HG03469 (cell line): Measurements from ENCODE around the gene KLHL26.
"Not testable (repeated sequence)": the region's sequence is repeated elsewhere in the genome, so short reads cannot be mapped to it uniquely, and the experiment has no call there.

Experiments
- ATAC-seq: cut with Tn5 transposase; IDR thresholded peaks from one replicate; pipeline ENCODE4 v1.9.1; 2021; ENCODE audit warnings: mild to moderate bottlenecking, moderate library complexity, moderate number of reproducible peaks; ENCODE audit not compliant: unreplicated experiment

The KLHL26 gene

GRCh38 chr19:18600692-18601397 is 36.0 kb upstream of the KLHL26 start:
- not testable (repeated sequence) for ATAC-seq

DNA sequence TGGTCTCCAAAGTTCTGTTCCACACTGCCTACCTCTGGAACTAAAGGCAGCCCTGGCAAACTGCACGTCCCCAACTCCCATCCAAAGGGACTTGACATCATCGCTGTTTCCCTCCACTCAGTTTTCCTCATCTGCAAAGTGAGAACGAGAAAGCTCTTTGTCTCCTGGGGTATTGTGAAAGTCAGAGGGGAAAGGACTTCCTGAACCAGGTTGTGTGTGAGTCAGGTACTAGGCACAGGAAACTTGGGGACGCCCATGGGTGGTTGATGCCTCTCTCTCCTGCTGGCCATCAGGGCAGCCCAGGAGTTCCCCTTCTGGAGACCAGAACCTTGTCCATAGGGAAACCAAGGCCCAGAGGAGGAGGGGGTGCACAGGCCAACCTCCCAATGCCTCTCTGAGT is 35.0 kb upstream of the KLHL26 start:
- no peak for ATAC-seq

DNA sequence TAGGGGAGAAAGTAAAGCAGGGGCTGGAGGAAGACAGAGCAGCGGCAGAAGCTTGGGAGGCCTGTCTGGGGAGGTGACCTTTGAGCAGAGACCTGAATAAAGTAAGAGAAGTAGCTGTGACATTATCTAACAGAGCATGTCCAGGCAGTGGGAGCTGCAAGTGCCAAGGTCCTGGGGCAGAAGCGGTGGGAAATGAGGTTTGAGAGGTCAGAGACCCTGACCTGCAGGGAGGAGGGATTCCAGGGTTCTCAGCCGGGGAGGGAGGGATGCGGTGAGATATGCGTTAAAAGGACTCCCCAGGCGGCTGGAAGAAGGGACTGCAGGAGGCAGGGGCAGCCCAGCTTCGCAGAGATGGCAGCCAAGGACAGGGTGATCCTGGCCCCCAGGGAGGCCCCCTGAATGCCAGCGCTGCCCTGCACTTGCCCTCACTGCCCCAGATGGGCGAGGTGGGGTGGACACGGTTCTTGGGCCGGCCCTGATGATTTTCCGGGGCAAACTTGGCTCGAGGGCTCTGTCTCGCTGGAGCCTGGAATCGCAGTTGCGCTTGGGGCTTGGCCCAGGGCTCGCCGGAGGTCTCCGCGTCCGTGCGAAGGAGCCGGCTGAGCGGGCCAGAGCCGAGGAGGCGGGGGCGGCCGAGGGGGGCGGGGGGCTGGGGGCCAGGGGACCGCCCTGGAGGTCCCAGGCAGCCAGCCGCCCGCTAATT is 33.4 kb upstream of the KLHL26 start:
- no peak for ATAC-seq

DNA sequence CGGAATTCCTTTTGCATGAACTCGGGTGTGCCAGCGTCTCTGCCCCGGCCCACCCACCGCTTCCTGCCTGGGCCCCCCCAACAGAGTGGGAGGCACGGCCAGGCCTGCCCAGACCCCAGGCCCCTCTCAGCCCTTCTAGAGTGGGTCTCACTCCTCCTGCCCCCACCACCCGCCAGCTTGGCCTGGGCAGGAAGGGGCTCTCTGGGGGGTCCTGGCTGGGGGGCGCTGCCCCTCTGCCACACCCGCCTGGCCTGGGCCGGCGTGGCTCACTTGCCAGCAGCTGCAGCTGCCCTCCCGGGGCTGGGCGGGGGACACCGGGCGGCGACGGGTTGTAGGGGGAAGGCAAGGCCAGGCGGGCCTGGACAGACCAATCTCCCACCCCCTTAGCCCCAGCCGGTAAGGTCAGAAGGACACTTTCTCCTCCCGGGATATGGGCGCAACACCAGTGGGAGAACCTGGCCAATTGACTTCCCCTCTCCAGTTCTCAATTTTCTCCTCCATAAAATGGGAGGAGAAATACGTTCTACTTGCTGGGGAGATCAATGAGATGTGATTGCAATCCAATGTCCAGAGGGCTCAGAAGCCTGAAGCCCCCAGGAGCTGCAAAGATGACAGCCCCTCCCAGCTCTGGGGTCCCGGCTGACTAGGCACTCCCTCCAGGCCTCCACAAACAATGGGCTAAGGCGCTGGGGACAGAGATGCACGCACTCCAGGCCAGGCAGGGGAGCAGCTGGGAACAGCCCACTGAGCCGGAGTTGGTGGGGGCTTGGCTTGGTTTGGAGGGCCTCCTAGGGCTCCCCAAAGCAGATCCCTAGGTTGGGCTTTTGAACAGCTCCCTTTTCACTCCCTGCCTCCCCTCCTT is 32.6 kb upstream of the KLHL26 start:
- no peak for ATAC-seq

GRCh38 chr19:18604820-18605159 is 32.0 kb upstream of the KLHL26 start:
- ATAC-seq = no peak

DNA sequence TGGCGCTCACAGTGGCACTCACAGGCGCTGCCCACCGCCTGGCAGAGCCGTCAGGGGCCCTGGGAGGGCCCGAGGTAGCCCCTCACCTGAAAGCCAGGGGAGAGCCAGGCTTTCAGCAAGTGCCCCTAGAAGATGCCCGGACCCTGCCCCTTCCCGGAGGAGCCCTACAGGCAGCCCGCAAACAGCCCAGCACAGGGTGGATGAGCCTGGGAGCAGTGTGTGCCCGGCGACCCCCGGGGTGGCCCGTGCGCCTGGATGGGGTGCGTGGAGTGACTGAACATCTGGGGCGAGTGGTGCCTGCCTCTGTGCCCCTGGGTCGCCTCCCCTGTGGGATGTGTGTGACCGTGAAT is 31.7 kb upstream of the KLHL26 start:
- no peak for ATAC-seq

- ATAC-seq = no peak
Observed at GRCh38 chr19:18605546-18606280, 31.1 kb upstream of the KLHL26 start.

DNA sequence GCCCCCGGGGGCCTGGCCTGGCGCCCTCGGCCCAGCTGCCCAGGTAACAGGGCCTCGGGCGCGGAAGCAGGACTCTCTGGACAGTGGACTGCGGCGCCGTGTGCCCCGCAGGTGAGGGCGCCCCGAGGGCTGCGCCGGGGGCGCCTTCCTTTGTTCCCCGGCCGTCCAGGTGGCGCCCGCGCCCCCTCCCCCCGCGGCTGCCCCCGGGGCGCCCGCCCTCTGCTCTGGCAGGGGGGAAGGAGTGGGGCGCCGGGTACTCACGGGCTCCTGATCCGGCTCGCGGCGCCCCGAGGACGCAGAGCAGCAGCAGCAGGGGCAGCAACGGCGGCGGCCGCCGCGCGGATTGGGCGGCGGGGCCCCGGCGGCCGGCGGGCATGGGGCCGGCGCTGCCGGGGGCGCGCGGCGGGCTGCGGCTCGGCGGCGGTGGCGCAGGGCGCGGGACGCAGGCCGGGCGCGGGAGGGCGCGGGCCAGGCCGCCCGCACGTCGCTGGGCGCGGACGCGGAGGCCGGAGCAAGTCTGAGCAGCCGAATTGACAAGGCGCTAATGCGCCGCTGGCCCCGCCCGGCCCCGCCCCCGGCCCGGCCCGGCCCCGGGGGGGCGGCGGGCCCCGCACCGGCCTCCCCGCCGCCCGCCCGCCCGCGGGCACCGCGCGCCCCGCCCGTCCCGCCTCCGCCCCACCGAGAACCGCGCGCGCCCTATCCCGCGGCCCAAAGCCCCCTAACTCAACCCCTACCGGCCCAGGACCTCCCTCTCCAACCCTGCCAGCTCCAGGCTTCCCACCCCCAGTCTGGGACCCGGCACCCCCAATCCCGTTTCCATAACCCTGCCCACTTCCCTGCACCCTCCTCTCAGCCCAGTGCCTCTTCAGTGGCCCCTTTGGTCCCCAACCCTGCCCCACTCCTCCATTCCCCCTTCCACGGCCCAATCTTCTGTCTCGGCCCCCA is 30.3 kb upstream of the KLHL26 start, which contains the start of gene CRLF1:
Gene CRLF1 (minus strand): TSS at position 519 of the 945 bp plus-strand sequence. CDS start 143 bp downstream, at position 376.
- ATAC-seq = no peak

GRCh38 chr19:18607226-18608101 is 29.4 kb upstream of the KLHL26 start:
- ATAC-seq = no peak

GRCh38 chr19:18608102-18608804 is 28.6 kb upstream of the KLHL26 start:
- ATAC-seq = no peak

DNA sequence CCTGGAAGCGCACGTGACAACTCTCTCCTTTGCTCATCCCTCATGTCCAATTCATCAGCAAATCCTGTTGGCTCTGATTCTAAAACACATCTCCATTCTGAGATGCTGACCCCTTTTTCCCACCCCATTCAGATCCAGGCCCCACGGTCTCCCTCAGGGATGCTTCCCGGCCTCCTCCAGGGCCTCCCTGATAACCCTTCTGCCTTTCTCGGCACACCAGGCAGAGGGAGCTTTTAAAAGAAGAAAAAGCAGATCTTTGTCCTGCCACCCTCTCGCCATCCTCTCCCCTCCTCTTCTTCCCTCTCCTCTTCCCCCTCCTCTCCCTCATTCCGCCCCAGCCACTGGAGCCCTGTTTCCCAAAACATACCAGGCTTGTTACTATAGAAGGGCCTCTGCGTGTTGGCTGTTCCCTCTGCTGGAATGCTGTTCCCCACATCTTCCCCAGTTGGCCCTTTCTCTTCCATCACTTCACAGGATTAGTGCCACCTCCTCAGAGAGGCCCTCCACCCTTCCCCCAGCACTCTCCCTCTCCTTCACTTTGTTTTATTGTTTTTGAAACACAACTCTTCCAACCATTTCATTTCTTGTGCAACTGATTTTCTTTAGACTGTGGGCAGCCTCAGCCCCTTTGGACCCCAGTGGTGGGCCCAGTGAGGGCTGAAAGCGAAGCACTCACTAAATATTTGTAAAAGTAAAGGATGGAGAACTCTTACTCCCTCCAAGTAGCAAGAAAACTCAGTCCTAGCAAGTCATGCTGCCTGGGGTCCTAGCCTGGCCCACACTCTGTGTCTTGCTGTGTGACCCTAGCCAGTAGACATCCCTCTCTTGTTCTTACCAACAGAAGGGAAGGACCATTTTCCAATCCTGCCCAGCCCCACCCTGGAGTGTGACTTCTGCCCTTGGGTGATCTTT is 27.8 kb upstream of the KLHL26 start:
- no peak for ATAC-seq

- ATAC-seq = no peak
Observed at GRCh38 chr19:18609717-18610051, 27.1 kb upstream of the KLHL26 start.

DNA sequence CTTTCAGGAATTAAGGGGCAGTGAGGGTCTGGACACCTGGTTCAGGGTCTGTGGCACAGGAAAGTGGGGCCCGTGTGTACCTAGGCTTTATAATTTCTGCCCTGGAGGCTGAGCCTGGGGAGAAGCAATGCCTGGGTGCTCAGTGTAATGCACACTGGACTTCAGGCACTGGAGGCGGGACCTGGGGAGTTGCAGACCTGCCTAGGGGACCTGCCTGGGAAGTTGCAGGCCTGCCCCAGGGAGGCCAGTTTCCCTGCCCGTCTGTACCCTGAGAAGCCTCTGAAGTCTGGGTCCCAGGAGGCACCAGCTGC is 26.6 kb upstream of the KLHL26 start:
- no peak for ATAC-seq

DNA sequence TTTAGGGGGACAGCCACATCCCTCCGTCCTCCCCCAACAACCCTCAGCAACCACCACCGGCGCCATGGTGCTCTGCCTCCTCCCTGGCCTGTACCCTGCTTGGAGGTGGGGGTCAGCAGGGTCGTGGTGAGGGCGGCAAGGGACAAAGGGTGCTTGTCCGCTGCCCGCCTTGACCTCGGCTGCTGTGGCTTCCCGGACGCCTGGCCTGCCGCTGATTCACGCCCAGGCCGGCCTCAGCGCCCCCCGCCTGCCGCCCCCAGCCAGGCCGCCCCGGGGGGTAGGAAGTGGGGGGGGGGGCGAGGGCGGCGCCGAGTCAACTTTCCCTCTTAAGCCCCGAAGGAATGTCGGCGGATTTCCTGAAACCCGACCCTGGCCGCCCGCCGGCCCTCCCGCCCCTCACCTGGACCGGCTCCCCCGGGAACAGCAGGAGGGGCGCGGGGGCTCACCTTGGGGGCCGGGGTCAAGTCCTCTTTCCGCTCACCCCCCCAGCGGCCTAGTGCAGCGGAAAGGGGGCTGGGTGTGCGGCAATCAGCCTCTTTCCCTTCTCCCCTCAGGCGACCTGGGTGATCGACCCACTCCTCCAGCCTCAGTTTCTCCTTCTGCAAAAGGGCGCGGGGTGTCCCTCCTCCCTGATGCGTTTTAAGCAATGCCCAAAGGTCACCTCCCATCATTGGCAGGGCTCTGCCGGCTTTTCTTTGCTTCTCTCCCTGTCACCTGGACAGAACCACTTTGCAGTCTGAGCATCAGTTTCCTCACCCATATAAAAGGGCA is 26.1 kb upstream of the KLHL26 start:
- no peak for ATAC-seq

GRCh38 chr19:18611327-18612050 is 25.3 kb upstream of the KLHL26 start:
- ATAC-seq = no peak
